H9 (cell line): Measurements from ENCODE around the gene SST. TPM values are rescaled to one million over a fixed set of nuclear protein-coding genes. Genes with fewer than 3 reads are reported as not detected.

Experiments used
- DNase-seq: peaks from one replicate; pipeline ENCODE4 v3.0.0-alpha.2; 2017
- H2AFZ ChIP-seq: one replicate; pipeline ENCODE4 v1.6.1; 2013; ENCODE audit warnings: mild to moderate bottlenecking, low read length, control low read depth, moderate library complexity
- H2AK5ac ChIP-seq: 2 replicates; pipeline ENCODE4 v1.6.1; 2013; ENCODE audit warnings: low read length, control low read depth, mixed read lengths; ENCODE audit not compliant: insufficient read length
- H2BK120ac ChIP-seq: one replicate; pipeline ENCODE4 v1.6.1; 2013; ENCODE audit warnings: low read depth, mild to moderate bottlenecking, low read length, control low read depth, inconsistent platforms; ENCODE audit not compliant: poor library complexity, severe bottlenecking
- H2BK12ac ChIP-seq: 2 replicates; pipeline ENCODE4 v1.6.1; 2013; ENCODE audit warnings: low read length, control low read depth, mixed read lengths, low read depth; ENCODE audit not compliant: insufficient read length
- H2BK15ac ChIP-seq: 2 replicates; pipeline ENCODE4 v1.6.1; 2013; ENCODE audit warnings: low read depth, low read length, control low read depth
- H2BK20ac ChIP-seq: one replicate; pipeline ENCODE4 v1.6.1; 2013; ENCODE audit warnings: low read depth, mild to moderate bottlenecking, low read length, control low read depth, inconsistent platforms; ENCODE audit not compliant: poor library complexity, severe bottlenecking
- H2BK5ac ChIP-seq: 2 replicates; pipeline ENCODE4 v1.6.1; 2013; ENCODE audit warnings: low read length, control low read depth, mixed read lengths; ENCODE audit not compliant: insufficient read length
- H3K14ac ChIP-seq: 2 replicates; pipeline ENCODE4 v1.6.1; 2013; ENCODE audit warnings: low read length, control low read depth; ENCODE audit not compliant: insufficient read depth
- H3K18ac ChIP-seq: 2 replicates; pipeline ENCODE4 v1.6.1; 2013; ENCODE audit warnings: low read depth, mild to moderate bottlenecking, mixed read lengths, low read length, control low read depth; ENCODE audit not compliant: insufficient read length
- H3K23ac ChIP-seq: 2 replicates; pipeline ENCODE4 v1.6.1; 2013; ENCODE audit warnings: low read length, control low read depth, mixed read lengths, low read depth; ENCODE audit not compliant: insufficient read length
- H3K23me2 ChIP-seq: 2 replicates; pipeline ENCODE4 v1.6.1; 2013; ENCODE audit warnings: low read depth, mild to moderate bottlenecking, mixed read lengths, low read length, control low read depth; ENCODE audit not compliant: insufficient read length, poor library complexity, severe bottlenecking
- H3K27ac ChIP-seq: 2 replicates; pipeline ENCODE4 v1.5.1; 2013; ENCODE audit warnings: low read length, control low read depth, mixed read lengths, low read depth; ENCODE audit not compliant: insufficient read length
- H3K27me3 ChIP-seq: 2 replicates; pipeline ENCODE4 v1.6.1; 2013; ENCODE audit warnings: low read length, control low read depth, inconsistent platforms; ENCODE audit not compliant: insufficient read depth
- H3K4ac ChIP-seq: 2 replicates; pipeline ENCODE4 v1.6.1; 2013; ENCODE audit warnings: low read depth, mild to moderate bottlenecking, control low read depth, inconsistent platforms, low read length, moderate library complexity
- H3K4me1 ChIP-seq: 2 replicates; pipeline ENCODE4 v1.6.1; 2013; ENCODE audit warnings: low read length, control low read depth, inconsistent platforms; ENCODE audit not compliant: insufficient read depth
- H3K4me2 ChIP-seq: 2 replicates; pipeline ENCODE4 v1.6.1; 2013; ENCODE audit warnings: low read length, control low read depth, mixed read lengths; ENCODE audit not compliant: insufficient read length, insufficient read depth
- H3K56ac ChIP-seq: 2 replicates; pipeline ENCODE4 v1.6.1; 2013; ENCODE audit warnings: low read depth, mild to moderate bottlenecking, mixed read lengths, low read length, control low read depth; ENCODE audit not compliant: insufficient read length
- H3K79me1 ChIP-seq: 2 replicates; pipeline ENCODE4 v1.6.1; 2013; ENCODE audit warnings: low read depth, mild to moderate bottlenecking, moderate library complexity, low read length, control low read depth, inconsistent platforms; ENCODE audit not compliant: insufficient read depth, poor library complexity, severe bottlenecking
- H3K79me2 ChIP-seq: 2 replicates; pipeline ENCODE4 v1.6.1; 2013; ENCODE audit warnings: low read length, control low read depth, inconsistent platforms; ENCODE audit not compliant: insufficient read depth
- H3K9ac ChIP-seq: 2 replicates; pipeline ENCODE4 v1.6.1; 2013; ENCODE audit warnings: low read length, control low read depth, mixed read lengths; ENCODE audit not compliant: insufficient read length; ENCODE audit errors: extremely low read depth
- H3K9me3 ChIP-seq: one replicate; pipeline ENCODE4 v1.6.1; 2013; ENCODE audit warnings: low read depth, low read length, inconsistent platforms; ENCODE audit not compliant: control insufficient read depth
- H3T11ph ChIP-seq: one replicate; pipeline ENCODE4 v1.6.1; 2013; ENCODE audit warnings: mild to moderate bottlenecking, low read length, control low read depth, inconsistent platforms
- H4K20me1 ChIP-seq: one replicate; pipeline ENCODE4 v1.6.1; 2013; ENCODE audit not compliant: control insufficient read depth, insufficient read length, insufficient read depth
- H4K5ac ChIP-seq: 2 replicates; pipeline ENCODE4 v1.6.1; 2013; ENCODE audit warnings: low read depth, mild to moderate bottlenecking, mixed read lengths, low read length, control low read depth; ENCODE audit not compliant: insufficient read length
- H4K8ac ChIP-seq: replicated peaks from 2 replicates; pipeline ENCODE4 v1.6.1; 2013; ENCODE audit warnings: low read length, control low read depth, mixed read lengths, low read depth; ENCODE audit not compliant: insufficient read length
- H4K91ac ChIP-seq: 2 replicates; pipeline ENCODE4 v1.6.1; 2013; ENCODE audit warnings: low read depth, mild to moderate bottlenecking, moderate library complexity, mixed read lengths, low read length, control low read depth; ENCODE audit not compliant: insufficient read length
- H3K27ac Mint-ChIP-seq, 3 experiments: 2 replicates in 2 of 3; 3 replicates in 1 of 3; pipeline ENCODE4 v1.8.0; 2020 to 2021; ENCODE audit warnings: mixed read lengths in 3 of 3, mild to moderate bottlenecking in 1 of 3, moderate library complexity in 1 of 3
- H3K27me3 Mint-ChIP-seq: 2 replicates; pipeline ENCODE4 v1.8.0; 2021; ENCODE audit warnings: low read depth, mild to moderate bottlenecking, moderate library complexity, mixed read lengths
- H3K36me3 Mint-ChIP-seq, 3 experiments: 2 replicates in 2 of 3; 3 replicates in 1 of 3; pipeline ENCODE4 v1.8.0; 2020 to 2021; ENCODE audit warnings: low read depth in 3 of 3, mixed read lengths in 3 of 3; ENCODE audit not compliant: insufficient read depth in 1 of 3
- H3K4me1 Mint-ChIP-seq, 2 experiments: 2 replicates each; pipeline ENCODE4 v1.8.0; 2020; ENCODE audit warnings: mixed read lengths in 2 of 2
- H3K4me3 Mint-ChIP-seq, 2 experiments: 2 replicates in 1 of 2; 3 replicates in 1 of 2; pipeline ENCODE4 v1.8.0; 2020 to 2021; ENCODE audit warnings: mild to moderate bottlenecking in 2 of 2, mixed read lengths in 2 of 2, moderate library complexity in 1 of 2
- H3K9me3 Mint-ChIP-seq, 2 experiments: 2 replicates in 1 of 2; 3 replicates in 1 of 2; pipeline ENCODE4 v1.8.0; 2020; ENCODE audit warnings: mild to moderate bottlenecking in 2 of 2, mixed read lengths in 2 of 2, moderate library complexity in 1 of 2
- WGBS: extraction: QIAGEN DNeasy Blood & Tissue Kit; methylation state at CpG from one replicate; pipeline ENCODE4 v1.1.7; 2013; ENCODE audit warnings: missing lambda C conversion rate, low lambda C conversion rate, mixed read lengths; ENCODE audit not compliant: insufficient read length; ENCODE audit errors: extremely low coverage; 5-methylcytosine and 5-hydroxymethylcytosine counted together
- total RNA-seq: library from RNA; stranded (reverse); gene quantifications from 2 replicates; pipeline ENCODE4 v1.2.1, GENCODE V29; 2021
- TF ChIP-seq, protein P1 (sequence below): fragments of 200-600 bp; sonication (generic); conservative IDR thresholded peaks from 3 replicates; pipeline ENCODE4 v1.8.0; 2021; ENCODE audit warnings: antibody characterized with exemption, mild to moderate bottlenecking

SST gene
- total RNA-seq, 1 experiment from 2014 or later, result not detected

DNA sequence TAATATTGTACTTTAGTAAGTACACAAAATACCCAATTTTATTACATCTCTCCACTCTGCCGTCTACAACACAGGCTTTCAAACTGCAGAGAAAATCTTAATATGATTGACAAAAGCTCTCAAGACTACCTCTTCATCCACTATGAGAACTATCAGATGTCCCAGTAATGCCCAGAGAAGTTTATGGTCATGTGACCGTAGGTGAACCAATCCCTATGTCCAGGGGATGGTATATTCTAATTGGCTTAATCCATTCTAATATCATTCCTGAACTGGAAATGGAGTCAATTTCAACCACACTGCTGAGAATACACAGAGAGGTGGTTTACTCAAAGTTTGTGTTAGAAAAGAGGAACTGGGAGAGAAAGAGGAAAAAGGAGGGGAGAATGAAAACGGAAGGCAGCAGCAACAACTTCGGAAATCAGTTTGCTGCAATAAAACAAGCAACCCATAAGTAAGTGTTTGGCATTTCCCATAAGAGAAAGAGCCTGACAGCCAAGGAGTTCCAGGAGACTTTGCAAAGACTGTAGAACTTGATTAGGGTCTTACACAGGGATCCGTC is 7.3 kb downstream of the SST start:
- Histone ChIP-seq H3K79me2 (no peaks in the 10 kb centered on the region), H3K4me1 (no peaks in the 10 kb centered on the region), H3K18ac (no peak overlapping the region), H4K8ac (no peak overlapping the region), H3K23ac (no peak overlapping the region), H3K4ac (no peak overlapping the region), H2BK5ac (no peak overlapping the region), H3K56ac (no peak overlapping the region), H3K9me3 (no peaks in the 10 kb centered on the region), H2BK15ac (no peak overlapping the region), H3T11ph (no peak overlapping the region), H3K23me2 (no peaks in the 10 kb centered on the region), H3K27me3 (no peaks in the 10 kb centered on the region), H4K91ac (no peak overlapping the region), H2AFZ (no peak overlapping the region), H2AK5ac (no peak overlapping the region), H3K27ac (no peak overlapping the region), H3K4me2 (no peak overlapping the region), H4K5ac (no peak overlapping the region), H4K20me1 (no peaks in the 10 kb centered on the region), H2BK12ac (no peak overlapping the region), H2BK20ac (no peak overlapping the region), H3K9ac (no peak overlapping the region), H2BK120ac (no peak overlapping the region), H3K14ac (no peak overlapping the region), H3K79me1 (no peaks in the 10 kb centered on the region)
- WGBS, result no CpG with 5 or more reads among the region's 5 CpGs
- no peak overlapping the region for H3K27ac Mint-ChIP-seq
- TF ChIP-seq, protein P1, sequence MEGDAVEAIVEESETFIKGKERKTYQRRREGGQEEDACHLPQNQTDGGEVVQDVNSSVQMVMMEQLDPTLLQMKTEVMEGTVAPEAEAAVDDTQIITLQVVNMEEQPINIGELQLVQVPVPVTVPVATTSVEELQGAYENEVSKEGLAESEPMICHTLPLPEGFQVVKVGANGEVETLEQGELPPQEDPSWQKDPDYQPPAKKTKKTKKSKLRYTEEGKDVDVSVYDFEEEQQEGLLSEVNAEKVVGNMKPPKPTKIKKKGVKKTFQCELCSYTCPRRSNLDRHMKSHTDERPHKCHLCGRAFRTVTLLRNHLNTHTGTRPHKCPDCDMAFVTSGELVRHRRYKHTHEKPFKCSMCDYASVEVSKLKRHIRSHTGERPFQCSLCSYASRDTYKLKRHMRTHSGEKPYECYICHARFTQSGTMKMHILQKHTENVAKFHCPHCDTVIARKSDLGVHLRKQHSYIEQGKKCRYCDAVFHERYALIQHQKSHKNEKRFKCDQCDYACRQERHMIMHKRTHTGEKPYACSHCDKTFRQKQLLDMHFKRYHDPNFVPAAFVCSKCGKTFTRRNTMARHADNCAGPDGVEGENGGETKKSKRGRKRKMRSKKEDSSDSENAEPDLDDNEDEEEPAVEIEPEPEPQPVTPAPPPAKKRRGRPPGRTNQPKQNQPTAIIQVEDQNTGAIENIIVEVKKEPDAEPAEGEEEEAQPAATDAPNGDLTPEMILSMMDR, result no peak
- no peaks in the 10 kb centered on the region for H3K36me3 Mint-ChIP-seq
- H3K4me1 Mint-ChIP-seq, result no peaks in the 10 kb centered on the region
- no peak overlapping the region for H3K4me3 Mint-ChIP-seq
- no peak for DNase-seq
- peaks cover 8% of the 10 kb centered on the region for H3K27me3 Mint-ChIP-seq
- no peaks in the 10 kb centered on the region for H3K9me3 Mint-ChIP-seq
